GM12873 (cell line): ENCODE measurements around the gene CRACDL.

Experiments used
- CTCF ChIP-seq: IDR thresholded peaks from 2 replicates; pipeline ENCODE4 v1.5.1; 2012; ENCODE audit warnings: low read depth, mild to moderate bottlenecking, moderate library complexity, low read length, control low read depth; ENCODE audit not compliant: insufficient read depth; ENCODE audit errors: missing control alignments

Gene CRACDL

GRCh38 chr2:98846041-98846440 is 90.0 kb downstream of the CRACDL start:
- TF ChIP-seq CTCF, result no peak

- TF ChIP-seq CTCF, result no peak
Observed at GRCh38 chr2:98842136-98842535, 93.9 kb downstream of the CRACDL start.

- no peak for TF ChIP-seq CTCF
Observed at GRCh38 chr2:98839292-98839691, 96.7 kb downstream of the CRACDL start.

GRCh38 chr2:98835831-98836385 is 100.1 kb downstream of the CRACDL start:
- no peak for TF ChIP-seq CTCF

GRCh38 chr2:98833917-98834263 is 102.1 kb downstream of the CRACDL start:
- no peak for TF ChIP-seq CTCF

GRCh38 chr2:98833172-98833916 is 102.7 kb downstream of the CRACDL start:
- no peak for TF ChIP-seq CTCF

- TF ChIP-seq CTCF, result no peak
Observed at GRCh38 chr2:98832172-98832571, 103.9 kb downstream of the CRACDL start.
